Choroid plexus epithelial cell (primary cell): ENCODE measurements around the gene IGF2BP2.
A peak's percentile ranks its signal among the peaks of the same experiment; 100 is the strongest.

ENCODE experiments used
- DNase-seq: peaks from one replicate; pipeline ENCODE4 v3.0.0-alpha.2; 2010; ENCODE audit warnings: low read depth
- H3K4me3 ChIP-seq: 2 replicates; pipeline ENCODE4 v1.5.1; 2011; ENCODE audit warnings: low read depth, mild to moderate bottlenecking, control low read depth, low read length, moderate library complexity
- CTCF ChIP-seq: conservative IDR thresholded peaks from 2 replicates; pipeline ENCODE4 v1.5.1; 2011; ENCODE audit warnings: low read depth, mild to moderate bottlenecking, control low read depth, inconsistent platforms, low read length, moderate library complexity

IGF2BP2 gene

GRCh38 chr3:185744997-185745843, 79.6 kb downstream of the IGF2BP2 start:
- no peak for TF ChIP-seq CTCF
- DNase-seq = peak; percentile 86
- H3K4me3 ChIP-seq = no peak overlapping the region

- no peak for TF ChIP-seq CTCF
- no peak overlapping the region for H3K4me3 ChIP-seq
- DNase-seq = no peak
These were observed 83.3 kb downstream of the IGF2BP2 start for GRCh38 chr3:185741586-185741985.

- no peak for TF ChIP-seq CTCF
- no peak for DNase-seq
- no peak overlapping the region for H3K4me3 ChIP-seq
These were observed 84.7 kb downstream of the IGF2BP2 start for GRCh38 chr3:185740133-185740532.

- no peak for DNase-seq
- no peak for TF ChIP-seq CTCF
- H3K4me3 ChIP-seq = no peak overlapping the region
These were observed 85.6 kb downstream of the IGF2BP2 start for GRCh38 chr3:185739264-185739701.

GRCh38 chr3:185737740-185738680, 86.8 kb downstream of the IGF2BP2 start:
- H3K4me3 ChIP-seq = no peak overlapping the region
- no peak for DNase-seq
- TF ChIP-seq CTCF = no peak

- TF ChIP-seq CTCF = no peak
- peak; percentile 75 for DNase-seq
- H3K4me3 ChIP-seq = no peak overlapping the region
These were observed 87.8 kb downstream of the IGF2BP2 start for GRCh38 chr3:185737020-185737419.
